CD4-positive, alpha-beta T cell treated with Interleukin-6 at 100 ng/mL for 8 hours (primary cell): Measurements from ENCODE around the gene SV2A.
"Not testable (repeated sequence)": the region's sequence is repeated elsewhere in the genome, so short reads cannot be mapped to it uniquely, and the experiment has no call there.

Experiments used
- DNase-seq: peaks from one replicate; pipeline ENCODE4 v3.0.0-alpha.2; 2020; ENCODE audit warnings: mixed read lengths, low spot score

Gene SV2A

GRCh38 chr1:149886396-149887195, 31.0 kb downstream of the SV2A start:
- DNase-seq = peak; percentile 96

DNA sequence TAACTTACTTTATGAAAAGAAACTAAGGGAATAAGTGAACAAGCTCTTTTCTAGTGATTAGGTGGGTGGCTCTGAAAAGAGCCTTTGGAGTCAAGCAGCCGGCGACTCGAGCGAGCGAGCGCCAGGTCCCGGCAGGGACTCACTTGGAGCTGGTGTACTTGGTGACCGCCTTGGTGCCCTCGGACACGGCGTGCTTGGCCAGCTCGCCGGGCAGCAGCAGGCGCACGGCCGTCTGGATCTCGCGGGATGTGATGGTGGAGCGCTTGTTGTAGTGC, 31.6 kb downstream of the SV2A start:
- not testable (repeated sequence) for DNase-seq

DNA sequence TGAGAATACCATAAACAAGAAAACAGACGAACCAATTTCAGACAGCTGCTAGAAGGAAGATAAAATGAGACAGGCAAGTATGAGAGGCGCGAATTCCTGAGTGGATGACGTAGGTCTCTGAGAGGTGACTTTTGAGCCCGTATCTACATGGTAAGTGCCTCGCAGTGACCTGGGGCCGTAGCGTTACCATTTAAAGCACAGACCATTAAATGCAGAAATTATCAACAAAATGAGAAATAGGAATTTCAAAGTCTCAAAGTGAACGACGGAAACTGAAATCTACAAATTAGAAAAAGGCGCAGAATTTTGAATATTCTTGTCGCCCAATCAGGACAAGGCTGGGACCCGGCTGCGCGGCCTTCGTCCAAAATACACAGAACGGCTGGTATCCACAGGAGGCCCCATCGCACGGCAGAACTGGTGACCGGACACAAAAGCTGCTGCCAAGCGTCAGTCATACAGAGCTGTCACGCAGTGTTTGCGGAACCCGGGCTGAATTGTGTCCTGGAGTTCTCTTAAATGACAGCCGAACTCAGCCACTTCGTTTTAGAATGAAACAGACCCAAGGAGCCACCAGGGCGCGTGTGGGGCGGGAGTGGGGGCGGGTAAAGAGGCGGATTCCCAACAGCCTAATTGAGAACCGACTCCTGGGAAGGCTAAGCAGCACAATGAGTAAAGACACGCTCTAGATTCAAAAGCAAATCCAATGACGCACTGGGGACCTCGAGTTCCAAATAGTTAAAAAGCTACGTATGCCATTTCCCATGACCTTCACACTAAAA, 32.1 kb downstream of the SV2A start:
- DNase-seq = peak; percentile 52

DNA sequence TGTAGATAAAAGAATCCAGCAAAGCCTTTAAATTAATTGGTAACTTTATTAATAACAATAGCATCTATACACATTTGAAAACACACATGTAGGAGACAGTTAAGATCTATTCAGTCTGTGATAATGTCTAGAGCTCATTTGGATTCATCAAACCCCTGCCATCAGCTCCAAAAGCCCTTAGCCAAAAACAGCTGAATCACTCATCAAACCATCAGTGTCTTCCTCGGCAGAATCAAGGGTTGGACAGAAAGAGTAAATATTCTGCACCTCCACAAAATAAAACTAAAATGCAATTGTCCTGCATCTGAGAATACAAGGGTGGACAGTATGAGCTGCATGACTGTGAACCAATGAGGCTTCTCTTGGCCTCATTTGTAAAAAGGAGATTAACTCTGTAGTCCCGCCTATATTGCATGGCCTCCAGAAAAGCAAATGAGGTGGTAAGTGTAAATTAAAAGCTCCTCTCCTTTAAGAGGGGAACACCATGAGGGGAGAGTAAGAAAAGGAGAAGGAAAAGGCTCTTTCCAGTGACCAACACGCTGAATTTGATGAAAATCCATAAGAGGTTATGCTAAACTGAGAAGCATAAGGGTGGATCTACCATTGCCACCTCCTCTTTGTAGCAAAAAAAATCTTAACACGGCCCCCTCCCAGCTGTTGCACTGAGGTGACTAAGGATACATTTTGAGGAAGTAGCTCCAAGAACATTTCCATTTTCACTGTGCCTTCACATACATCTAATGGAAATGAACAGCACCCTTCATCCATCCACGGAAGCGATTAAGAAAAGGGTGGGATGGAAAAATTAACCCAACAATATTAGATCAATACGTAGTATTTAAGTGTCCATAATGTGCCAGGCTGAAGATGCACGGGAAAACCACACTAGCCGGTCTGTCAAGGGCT, 33.0 kb downstream of the SV2A start:
- no peak for DNase-seq

DNA sequence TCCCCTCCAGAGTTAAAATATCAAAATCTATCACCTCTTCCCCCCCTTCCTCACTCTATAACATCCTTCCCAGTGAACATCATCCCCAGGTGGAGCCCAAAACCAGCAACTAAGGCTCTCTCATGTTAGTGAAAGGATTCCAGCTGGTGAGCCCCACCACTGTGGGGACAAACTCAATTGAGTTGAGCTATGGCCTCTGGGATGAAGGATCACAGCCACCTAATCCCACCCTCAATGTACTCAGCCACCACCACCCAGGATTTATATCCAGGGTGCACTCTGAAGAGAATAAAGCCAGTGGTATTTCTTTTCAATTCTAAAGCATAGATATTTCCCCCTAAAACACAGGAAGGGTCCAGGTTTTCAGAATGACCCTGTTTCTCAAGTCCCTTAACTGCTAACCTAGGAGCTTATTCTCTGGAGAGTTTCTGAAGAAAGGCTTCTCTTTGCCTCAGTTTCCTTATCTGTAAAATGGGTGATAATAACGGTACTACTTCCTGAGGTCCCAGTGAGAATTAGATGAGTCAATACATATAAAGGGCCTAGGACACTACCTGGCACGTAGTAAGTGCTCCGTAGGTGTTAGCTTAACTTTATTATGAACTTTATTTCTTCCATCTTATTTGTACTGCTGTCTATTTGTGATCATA, 33.9 kb downstream of the SV2A start:
- no peak for DNase-seq

- DNase-seq = no peak
Measured at GRCh38 chr1:149881876-149882275, 35.8 kb downstream of the SV2A start.

- peak; percentile 59 for DNase-seq
Measured at GRCh38 chr1:149879556-149879955, 38.1 kb downstream of the SV2A start.

- no peak for DNase-seq
Measured at GRCh38 chr1:149877211-149877946, 40.3 kb downstream of the SV2A start.

DNA sequence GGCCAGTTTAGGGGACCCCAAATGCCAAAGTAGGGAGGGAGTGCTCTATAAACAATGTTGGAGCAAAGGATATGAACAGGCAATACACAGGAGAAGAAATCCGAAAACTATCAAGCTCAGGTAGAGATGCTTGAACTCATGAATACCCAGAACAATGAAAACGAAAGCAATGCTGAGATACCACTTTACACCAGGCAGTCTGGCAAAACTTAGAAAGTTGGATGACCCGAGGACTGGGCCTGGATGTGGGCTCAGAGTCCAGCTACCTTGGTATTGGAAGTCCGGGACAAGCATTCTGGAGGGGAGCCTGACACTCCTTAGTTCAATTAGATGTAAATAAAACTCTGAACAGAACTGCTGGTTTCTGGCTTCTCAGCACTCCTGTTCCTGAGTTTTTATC, 44.6 kb downstream of the SV2A start:
- DNase-seq = not testable (repeated sequence)

DNA sequence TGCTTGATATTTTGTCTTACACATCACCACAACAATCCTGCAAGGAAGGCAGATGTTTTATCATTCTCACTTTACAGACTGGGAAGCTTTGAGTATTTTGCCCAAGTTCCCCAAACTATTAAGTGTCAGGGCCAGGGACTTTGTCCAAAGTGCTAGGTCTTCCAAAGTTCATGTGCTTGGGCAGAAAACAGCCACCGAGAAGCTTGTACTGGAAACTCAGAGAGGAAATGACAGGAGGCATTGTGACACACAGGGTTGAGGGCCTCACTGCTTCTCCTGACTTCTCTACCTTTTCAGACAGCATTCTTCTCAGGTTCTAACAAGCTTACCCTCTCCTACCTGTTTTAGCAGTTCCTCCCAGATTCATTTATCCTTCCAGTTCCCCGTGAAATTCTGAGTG, 50.8 kb downstream of the SV2A start:
- DNase-seq = not testable (repeated sequence)

DNA sequence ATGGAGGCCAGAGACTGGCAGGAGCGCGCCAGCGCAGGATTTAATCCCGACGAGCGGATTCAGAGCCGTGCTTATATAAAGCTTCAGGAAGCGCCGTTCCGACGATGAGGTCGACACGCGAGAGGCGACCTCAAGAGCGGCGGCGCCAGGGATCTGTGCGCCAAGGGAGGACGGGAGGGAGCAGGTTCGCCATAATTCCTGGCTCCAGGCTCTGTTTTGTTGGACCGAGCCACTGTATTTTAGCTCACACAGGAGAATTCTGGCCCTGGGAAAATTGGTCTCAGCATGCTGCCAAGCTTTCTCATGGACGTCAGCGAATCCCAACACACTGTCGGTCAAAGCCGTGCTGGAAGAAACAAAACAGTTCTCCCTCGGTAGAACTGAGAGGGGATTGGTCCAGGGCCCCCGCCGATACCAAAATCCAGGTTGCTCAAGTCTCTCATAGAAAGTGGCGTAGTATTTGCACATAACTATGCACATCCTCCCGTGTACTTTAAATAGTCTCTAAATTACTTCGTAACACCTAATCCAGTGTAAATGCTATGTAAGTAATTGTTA, 56.1 kb downstream of the SV2A start:
- DNase-seq = not testable (repeated sequence)

DNA sequence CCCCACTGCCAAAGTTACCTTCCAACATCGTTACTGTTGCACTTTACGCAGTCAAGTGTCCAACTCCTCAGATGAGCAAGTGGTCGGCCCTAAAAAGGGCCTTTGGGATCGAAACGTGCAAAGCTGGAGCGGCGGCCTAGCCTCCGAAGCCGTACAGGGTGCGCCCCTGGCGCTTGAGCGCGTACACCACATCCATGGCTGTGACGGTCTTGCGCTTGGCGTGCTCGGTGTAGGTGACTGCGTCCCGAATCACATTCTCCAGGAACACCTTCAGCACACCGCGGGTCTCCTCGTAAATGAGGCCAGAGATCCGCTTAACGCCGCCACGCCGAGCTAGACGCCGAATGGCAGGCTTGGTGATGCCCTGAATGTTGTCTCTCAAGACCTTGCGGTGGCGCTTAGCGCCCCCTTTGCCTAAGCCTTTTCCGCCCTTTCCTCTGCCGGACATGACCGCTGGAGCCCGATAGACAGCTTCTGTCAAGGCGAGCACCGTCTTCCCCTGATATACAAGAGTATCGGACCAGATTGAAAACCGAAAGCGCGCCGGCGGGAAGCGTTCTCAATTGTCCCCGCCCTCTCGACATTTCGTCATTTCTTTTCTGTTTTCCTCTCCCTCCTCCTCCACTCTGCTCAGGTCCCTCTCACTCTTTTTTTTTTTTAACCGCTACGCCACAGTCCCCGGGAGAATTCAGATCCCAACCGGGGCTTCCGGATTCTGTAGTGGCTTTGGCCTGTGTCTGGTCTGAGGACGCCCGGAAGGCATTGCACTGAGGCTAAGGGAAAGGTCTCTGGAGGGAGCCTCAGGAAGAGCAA, 56.8 kb downstream of the SV2A start:
- DNase-seq = not testable (repeated sequence)

GRCh38 chr1:149860271-149860670, 57.4 kb downstream of the SV2A start:
- DNase-seq = not testable (repeated sequence)
